ENCODE data around the gene FARSB.

Gene FARSB

GRCh38 chr2:222548992-222549391 lies 106.9 kb downstream of the FARSB start:
- ChIA-PET POLR2A (no interaction called here), CTCF (no interaction called here)
- TF ChIP-seq, protein P1, sequence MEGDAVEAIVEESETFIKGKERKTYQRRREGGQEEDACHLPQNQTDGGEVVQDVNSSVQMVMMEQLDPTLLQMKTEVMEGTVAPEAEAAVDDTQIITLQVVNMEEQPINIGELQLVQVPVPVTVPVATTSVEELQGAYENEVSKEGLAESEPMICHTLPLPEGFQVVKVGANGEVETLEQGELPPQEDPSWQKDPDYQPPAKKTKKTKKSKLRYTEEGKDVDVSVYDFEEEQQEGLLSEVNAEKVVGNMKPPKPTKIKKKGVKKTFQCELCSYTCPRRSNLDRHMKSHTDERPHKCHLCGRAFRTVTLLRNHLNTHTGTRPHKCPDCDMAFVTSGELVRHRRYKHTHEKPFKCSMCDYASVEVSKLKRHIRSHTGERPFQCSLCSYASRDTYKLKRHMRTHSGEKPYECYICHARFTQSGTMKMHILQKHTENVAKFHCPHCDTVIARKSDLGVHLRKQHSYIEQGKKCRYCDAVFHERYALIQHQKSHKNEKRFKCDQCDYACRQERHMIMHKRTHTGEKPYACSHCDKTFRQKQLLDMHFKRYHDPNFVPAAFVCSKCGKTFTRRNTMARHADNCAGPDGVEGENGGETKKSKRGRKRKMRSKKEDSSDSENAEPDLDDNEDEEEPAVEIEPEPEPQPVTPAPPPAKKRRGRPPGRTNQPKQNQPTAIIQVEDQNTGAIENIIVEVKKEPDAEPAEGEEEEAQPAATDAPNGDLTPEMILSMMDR (IDR thresholded peaks at IDR 0.05; ENCODE audit: insufficient read depth, low read length, missing control alignments) = no peak
- H3K4me3 ChIP-seq (ENCODE audit: low read depth, low read length) = no peak overlapping the region
- DNase-seq (ENCODE audit: low read depth, low spot score) = no peak

- CTCF ChIA-PET = no interaction called here
Measured at GRCh38 chr2:222547083-222547482, 108.8 kb downstream of the FARSB start.

DNA sequence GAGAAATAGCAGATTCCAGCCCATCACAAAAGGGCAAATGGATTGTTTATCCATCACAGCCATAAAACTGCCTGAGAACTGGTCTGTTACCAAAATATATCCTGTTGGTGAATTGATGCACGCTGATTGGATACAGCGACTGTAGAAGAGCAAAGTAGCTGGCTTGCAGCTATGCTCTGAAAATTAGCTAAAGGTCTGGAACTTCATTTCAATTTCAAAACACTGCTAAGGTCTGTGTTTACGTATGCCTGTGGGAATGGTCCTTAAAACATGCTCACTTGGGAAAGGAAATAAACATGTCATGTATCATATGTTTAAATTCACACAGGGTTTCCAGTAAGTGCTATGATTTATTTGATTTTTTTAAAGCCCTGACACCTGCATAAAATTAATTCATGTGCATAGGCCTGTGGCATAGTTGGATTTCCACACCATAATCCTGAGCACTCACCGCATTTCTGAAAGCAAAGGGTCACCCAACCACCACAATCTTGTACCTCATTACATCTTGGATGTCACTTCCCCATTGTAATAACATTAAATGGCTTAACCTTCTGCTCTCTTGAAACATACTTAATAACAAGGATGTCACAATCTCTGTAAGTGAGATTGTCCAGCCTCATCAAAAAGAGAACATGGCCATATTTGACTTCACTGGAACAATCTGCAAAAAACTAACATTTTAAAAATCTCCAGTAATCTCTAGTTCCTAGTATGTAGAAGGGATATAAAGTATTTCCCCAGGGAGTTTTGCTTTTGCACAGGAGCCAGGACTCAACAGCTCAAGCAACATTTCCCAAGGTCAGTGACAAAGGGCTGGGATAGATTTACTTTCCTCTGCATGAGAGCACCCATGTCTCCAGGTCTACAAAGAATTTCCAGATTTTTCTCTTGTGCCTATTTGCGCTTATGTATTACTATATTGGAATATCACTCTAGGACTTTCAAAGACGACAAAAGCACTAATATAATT lies 109.8 kb downstream of the FARSB start:
- ChIA-PET CTCF (no interaction called here), POLR2A (no interaction called here)
- no peak for DNase-seq (ENCODE audit: low read depth, low spot score)
- no peak overlapping the region for H3K4me3 ChIP-seq (ENCODE audit: low read depth, low read length)
- TF ChIP-seq, protein P1 (IDR thresholded peaks at IDR 0.05; ENCODE audit: insufficient read depth, low read length, missing control alignments) = no peak

More at GRCh38 chr2:222547083-222547482, 108.8 kb downstream of the FARSB start:
- no peak overlapping the region for H3K4me3 ChIP-seq (ENCODE audit: low read depth, low read length)
- DNase-seq (ENCODE audit: low read depth, low spot score) = no peak
- TF ChIP-seq, protein P1 (IDR thresholded peaks at IDR 0.05; ENCODE audit: insufficient read depth, low read length, missing control alignments) = no peak
- POLR2A ChIA-PET = no interaction called here

GRCh38 chr2:222544661-222545060 lies 111.2 kb downstream of the FARSB start:
- H3K4me3 ChIP-seq (ENCODE audit: low read depth, low read length) = no peak overlapping the region
- TF ChIP-seq, protein P1 (IDR thresholded peaks at IDR 0.05; ENCODE audit: insufficient read depth, low read length, missing control alignments) = no peak
- no peak for DNase-seq (ENCODE audit: low read depth, low spot score)
- CTCF ChIA-PET = interaction anchor here (0.8 kb wide), 1 partner anchor 17 kb away, joined by 6 read pairs; no protein-coding TSS in a partner anchor
- POLR2A ChIA-PET = interaction anchor here (0.6 kb wide), 1 partner anchor 15 kb away, joined by 3 read pairs; no protein-coding TSS in a partner anchor

- ChIA-PET POLR2A (no interaction called here), CTCF (no interaction called here)
- no peak overlapping the region for H3K4me3 ChIP-seq (ENCODE audit: low read depth, low read length)
Measured at GRCh38 chr2:222538535-222538934, 117.4 kb downstream of the FARSB start.

GRCh38 chr2:222535477-222535876 lies 120.4 kb downstream of the FARSB start:
- H3K4me3 ChIP-seq (ENCODE audit: low read depth, low read length) = no peak overlapping the region
- TF ChIP-seq, protein P1 (IDR thresholded peaks at IDR 0.05; ENCODE audit: insufficient read depth, low read length, missing control alignments) = no peak
- ChIA-PET POLR2A (no interaction called here), CTCF (no interaction called here)
- no peak for DNase-seq (ENCODE audit: low read depth, low spot score)

More at GRCh38 chr2:222538535-222538934, 117.4 kb downstream of the FARSB start:
- no peak for DNase-seq (ENCODE audit: low read depth, low spot score)
- TF ChIP-seq, protein P1 (IDR thresholded peaks at IDR 0.05; ENCODE audit: insufficient read depth, low read length, missing control alignments) = no peak
